GM21390 (cell line): Measurements from ENCODE around the gene ASB18.
"Not testable (repeated sequence)": the region's sequence is repeated elsewhere in the genome, so short reads cannot be mapped to it uniquely, and the experiment has no call there.

Experiments used
- ATAC-seq: cut with Tn5 transposase; IDR thresholded peaks from one replicate; pipeline ENCODE4 v1.9.1; 2021; ENCODE audit not compliant: unreplicated experiment

ASB18 gene, protein sequence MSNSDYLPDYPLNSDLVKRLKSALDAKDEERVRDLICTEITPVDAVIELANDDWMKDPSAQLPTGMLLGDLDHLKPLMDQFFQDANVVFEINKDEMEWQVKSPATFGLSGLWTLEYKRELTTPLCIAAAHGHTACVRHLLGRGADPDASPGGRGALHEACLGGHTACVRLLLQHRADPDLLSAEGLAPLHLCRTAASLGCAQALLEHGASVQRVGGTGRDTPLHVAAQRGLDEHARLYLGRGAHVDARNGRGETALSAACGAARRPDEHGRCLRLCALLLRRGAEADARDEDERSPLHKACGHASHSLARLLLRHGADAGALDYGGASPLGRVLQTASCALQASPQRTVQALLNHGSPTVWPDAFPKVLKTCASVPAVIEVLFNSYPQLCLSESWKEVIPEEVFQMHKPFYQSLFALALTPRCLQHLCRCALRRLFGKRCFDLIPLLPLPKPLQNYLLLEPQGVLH

DNA sequence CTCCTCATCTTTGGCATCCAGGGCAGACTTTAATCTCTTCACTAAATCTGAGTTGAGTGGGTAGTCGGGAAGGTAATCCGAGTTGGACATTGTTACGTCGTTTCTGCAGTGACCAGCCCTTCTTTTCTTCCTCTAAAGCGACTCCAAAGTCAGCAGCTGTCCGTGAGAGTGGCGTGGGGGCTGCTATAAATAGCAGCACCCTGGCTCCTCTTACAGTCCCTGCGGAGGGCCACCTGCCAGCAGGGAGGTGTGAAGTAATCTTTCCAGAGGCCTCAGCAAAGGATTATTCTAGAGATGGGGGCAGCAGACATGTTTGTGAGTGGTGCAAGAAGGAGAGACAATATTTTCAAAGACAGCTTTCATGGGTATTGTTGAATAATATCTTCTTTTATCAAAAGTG, at the start of gene ASB18:
Gene ASB18, minus strand, starts transcription at position 151 of the 400 bp plus-strand sequence. Its CDS starts 61 bp downstream, at position 90.
- ATAC-seq: no peak

DNA sequence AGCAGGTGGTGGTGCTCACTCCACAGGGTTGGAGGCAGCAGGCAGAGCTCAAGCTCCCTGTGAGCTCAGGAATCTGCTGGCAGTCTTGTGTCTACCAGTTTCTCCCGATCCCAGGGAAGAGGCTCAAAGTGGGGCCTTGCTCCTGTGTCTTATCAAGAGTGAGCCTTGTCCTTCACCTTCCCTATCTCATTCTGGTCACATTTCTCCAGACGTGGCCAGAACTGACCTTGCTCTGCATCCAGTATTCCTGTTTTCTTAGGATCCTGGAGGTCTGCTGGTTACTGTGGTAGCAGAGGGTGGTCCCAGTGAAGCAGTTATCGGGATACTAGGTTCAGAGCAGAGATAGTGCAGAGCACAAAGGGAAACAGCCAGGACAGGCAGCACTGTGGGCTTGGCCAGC, 47.1 kb upstream of the ASB18 start:
- ATAC-seq: no peak

DNA sequence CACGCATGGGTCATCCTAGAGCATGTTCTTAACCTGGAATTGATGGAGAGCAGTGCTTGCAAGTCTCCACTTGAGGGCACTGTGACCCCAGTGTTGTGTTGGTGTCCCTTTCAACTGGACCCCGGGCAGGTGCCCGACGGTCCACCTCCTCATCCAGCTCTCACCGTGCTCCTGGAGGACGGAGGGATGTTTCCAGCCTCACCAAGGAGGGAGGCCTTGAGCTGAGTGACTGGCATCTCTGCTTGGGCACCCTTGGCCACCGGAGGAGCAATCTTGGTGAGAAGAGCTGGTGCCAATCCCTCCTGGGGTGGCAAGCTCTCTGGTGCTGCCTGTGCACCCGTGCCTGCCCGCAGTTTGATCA, 45.4 kb upstream of the ASB18 start:
- no peak for ATAC-seq

DNA sequence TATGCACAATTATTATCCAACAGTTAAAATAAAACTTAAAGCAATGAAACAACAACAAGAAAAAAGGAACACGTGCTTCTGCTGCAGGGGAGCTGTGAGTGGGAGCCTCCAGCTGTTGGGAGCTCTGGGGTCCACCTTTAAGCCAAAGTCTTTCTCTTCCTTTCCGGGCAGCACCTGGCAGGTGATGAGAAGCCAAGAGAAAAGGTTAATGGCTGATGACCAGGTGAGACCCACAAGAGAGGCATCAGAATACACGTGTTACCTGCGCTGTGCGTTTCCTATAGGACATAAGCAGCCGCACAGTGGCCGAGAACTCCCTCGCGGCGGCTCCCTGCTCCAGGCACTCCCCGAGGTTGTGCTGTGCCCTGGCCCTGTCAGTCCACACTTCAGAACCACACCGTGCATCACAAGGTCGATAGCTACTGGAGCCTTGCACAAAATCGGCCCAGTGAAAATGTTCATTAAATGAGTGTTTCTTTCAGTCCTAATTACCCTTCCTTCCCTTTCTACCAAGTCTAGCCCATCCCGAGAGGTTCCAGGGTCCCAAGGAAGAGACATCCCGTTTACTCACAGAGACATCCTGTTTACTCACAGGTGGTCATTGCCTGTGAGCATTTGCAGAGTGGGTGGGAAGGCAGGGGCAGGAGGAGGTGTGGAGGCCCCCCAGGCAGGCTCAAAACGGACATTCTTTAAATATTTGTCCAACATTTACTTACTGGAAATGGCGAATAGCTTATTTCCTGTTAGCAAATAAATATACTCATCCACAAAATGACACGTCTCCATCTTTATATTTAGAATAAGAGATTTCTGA, 44.9 kb upstream of the ASB18 start:
- no peak for ATAC-seq

DNA sequence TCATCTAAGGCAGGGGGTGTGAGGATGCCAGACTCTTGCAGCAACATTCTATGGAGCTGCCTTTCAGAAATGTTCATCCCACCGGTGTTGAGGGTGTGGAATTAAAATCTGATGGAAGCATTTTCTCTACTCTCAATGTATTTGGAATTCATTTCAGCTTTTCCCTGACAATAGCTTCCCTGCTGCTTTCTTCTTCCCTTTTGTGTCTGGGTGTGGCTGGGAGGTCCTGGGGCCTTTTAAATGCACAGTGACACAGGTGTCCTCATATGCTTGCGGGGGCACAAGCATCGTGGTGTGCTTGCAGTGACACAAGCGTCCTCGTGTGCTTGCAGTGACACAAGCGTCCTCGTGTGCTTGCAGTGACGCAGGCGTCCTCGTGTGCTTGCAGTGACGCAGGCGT, 43.4 kb upstream of the ASB18 start:
- ATAC-seq: no peak

DNA sequence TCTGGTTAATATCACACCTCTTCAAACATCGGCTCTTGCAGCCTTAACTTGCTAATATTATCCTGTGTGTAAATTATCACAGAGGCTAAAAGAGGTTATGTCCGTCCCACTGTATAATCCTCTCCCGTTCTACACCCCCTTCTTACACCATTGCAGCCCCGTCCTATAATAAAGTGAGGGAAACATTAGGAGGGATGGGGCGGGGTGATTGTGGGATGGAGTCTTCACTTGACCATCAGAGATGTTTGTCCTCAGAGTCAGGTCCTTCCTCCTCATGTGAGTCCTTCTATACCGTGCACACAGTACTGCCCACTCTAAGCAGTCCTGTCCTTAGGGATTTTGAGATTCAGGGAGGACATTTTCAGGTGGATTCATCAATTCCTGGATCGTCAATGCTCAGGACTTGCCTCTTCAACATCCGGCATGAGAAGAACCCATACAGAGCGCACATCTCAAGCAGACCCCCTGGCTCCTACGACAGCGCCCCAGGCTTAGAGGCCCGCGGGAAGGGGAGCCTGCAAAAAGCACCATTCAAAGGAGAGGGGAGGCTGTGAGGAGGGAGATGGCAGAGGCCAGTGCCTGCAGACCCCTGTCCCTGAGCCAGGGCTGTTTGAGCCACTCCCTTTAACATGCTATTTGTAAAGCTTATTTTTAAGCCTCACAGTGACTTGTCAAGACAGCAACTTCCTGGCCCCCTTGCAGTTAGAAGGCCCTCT, 42.8 kb upstream of the ASB18 start:
- no peak for ATAC-seq

DNA sequence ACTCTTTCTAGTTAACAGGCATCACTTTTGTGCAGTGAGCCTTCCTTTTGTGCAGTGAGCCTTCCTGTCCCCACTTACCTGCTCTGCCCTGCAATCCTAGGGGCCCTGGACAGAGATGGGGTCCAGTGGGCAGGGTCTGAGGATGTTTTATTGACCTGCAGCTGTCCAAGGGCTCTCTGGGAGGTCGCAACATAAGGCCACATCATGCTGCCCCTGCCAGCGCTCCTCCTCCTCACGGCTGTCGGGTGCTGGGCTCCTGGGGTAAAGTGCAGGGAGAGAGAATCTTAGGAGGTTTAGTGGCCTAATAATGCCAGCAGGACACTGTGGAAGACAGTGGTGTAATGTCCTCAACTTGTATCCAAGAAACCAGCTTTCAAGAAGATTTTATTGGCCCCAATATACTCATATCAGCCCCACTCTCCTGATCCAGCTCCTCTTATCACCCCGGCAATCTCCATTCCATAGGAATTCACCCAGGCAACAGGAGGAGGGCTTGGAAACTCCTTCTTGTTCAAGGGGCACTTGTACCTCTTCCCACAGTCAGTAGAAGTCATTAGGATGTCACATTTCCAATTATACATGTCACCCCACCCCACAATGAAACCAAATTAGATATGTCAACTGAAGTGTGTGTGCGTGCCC, 41.9 kb upstream of the ASB18 start:
- no peak for ATAC-seq

DNA sequence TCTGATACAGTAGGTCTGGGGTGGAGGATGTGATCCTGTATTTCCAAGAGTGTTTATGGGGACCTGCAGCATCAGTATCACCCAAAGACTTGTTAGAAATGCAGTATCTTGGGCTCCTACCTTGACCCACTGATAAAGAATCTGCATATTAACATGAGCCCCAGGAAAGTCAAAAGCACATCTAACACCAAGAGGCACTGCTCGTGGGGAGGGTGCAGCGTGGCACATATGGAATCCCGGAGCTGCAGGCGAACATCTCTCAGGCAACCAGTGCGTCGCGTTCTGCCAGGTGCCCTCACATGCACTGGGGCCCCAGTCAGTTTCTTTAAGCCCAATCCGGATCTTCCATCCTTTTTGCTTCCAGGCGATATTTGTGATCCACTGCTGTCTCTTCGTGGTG, 41.3 kb upstream of the ASB18 start:
- no peak for ATAC-seq

DNA sequence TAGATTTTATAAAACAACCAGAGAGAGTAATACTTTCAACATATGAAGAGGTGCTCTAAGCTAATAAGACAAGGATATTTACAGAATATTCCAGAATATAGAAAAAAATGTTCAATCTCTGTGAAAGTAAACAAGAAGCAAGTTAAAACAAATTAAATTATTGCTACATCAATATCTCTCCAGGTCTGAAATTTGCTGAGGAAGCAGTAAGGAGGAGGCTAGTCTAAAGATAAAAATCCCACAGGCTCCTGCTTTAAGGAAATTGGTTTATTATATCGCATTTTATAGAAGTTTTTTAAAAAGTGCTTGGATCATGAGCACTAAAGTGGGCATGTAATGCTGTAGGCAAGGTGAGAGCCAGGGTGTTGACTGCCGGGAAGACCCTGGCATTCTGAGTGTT, 39.7 kb upstream of the ASB18 start:
- ATAC-seq: no peak

DNA sequence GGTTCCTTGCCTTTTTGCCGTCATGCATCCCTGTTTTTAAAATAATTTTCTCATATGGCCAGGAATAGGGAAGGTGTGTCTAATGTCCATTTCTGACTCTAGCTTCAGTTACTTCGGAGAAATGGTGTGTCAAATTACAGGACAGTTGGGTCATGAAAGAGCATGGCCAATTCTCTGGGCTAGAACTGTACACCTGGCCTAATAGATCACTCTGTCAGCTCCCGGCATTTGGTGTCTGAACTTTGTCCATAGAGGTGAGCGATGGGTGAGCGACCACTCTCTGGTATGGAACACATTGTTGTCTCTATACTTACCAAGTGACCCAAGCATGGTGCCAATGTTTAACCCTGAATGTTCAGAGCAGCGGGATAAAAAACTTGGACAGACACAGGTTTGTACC, 38.3 kb upstream of the ASB18 start:
- no peak for ATAC-seq

DNA sequence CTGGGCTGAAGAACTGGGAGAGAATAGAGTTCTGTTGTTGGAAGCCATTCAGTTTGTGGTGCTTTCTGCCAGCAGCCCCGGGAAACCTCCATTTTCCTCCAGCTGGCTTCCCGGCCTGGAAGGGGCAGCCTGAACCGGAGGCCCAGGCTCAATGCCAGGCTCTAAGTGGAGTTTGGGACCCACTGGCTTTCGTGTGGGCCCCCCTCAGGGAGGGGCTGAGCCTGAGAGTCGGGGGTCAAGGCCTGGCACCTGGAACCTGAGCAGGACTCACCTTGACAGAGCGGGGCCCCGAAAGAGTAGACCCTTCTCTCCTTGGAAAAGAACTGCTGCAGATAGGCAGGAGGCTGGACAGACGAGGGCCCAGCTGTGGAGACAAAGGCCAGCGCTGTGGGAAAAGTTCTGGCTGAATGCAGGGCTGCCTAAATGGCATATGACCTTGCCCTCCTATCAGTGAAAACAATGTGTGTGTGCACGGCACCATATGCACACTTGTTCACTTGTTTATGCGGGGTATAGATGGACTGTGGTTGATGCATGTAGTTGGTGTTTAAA, 34.8 kb upstream of the ASB18 start:
- ATAC-seq: no peak

DNA sequence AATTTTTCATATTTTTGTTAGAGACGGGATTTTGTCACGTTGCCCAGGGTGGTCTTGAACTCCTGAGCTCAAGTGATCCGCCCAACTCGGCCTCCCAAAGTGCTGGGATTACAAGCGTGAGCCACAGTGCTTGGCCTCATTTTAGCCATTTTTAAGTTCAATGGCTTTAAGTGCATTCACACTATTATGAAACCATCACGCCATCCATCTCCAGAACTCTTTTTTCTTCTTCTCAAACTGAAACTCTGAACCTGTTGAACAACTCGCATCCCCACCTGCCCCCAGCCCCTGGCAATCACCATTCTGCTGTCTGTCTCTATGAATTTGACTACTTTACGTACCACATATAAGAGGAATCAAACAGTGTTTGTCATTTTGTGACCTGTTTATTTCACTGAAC, 31.3 kb upstream of the ASB18 start:
- ATAC-seq: no peak

DNA sequence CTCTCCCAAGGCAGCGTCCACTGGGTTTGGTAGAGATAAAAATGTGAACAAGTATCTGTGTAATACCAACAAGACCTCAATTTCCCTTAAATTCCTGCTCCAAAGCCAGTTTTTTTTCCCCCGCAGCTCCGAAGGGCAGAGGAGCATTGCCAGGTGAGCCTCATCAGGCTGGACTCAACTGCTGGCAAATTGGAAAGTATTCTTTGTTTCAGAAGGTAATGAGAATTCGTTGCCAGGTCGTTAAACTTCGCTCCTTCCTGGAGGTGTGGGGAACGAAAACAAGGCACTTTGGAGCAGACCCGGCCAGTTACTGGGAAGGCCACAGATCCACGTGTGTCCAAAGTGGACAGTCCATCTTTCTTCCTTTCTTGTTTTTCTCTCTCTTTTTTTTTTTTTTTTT, 30.4 kb upstream of the ASB18 start:
- ATAC-seq: no peak

DNA sequence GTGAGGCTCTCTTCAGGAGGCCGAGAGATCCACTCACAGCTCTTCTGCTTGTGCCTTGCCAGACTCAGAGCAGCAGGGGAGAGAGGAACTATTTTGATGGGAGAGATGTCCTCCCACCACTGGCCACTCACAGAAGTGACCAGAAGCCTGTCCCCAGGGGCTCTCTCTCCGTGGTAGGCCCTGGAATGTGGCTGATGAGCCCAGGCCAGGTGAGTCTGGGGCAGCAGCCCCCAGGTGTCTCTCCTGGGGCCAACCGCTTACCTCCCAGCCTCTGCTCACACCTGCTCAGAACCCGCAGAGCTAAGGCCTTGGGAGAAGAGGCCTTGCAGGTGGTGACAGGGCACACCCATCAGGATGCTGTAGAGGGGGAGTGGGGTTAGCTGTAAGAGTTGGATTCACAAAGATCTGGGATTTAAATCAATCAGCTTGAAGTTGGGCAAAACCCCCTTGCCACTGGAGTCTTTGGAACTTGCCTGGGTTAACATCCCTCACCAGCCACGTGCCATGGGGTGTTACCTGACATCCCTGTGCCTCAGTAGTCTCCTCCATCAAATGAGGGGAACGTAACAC, 29.1 kb upstream of the ASB18 start:
- no peak for ATAC-seq

DNA sequence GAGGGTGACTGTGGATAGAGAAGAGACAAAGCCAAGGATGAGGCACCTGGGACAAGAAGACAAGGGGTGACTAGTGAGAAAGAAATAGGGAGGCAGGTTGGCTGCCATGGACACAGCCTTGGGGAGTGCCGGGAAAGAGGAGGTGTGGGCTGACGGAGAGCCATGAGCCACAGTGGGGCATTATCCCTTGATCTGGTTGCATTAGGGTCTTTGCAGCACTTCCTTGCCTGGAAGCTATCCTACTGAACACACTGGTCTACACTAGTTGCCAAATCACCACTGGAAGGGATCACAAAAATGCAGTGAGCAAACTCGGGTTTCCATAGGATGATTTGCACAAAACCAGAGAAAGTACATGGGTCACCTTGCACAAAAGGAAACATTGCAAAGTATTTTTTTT, 27.7 kb upstream of the ASB18 start:
- no peak for ATAC-seq

DNA sequence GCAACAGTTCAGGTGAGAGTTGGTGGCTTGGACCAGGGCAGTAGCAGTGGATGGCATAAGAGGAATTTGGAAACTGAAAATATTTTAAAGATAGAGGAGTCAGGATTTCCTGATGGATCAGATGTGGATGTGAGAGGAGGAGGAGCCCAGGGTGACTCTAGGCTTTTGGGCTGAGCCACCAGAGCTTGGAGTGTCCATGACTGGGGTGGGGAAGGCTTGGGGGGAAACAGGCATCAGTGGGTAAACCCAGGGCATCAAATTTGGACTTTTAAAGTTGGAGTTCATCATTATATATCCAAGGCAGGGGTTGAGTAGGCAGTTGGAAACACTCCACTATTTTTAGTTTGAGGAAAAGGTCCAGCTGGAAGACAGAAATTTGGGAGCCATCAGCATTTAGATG, 27.3 kb upstream of the ASB18 start:
- no peak for ATAC-seq

DNA sequence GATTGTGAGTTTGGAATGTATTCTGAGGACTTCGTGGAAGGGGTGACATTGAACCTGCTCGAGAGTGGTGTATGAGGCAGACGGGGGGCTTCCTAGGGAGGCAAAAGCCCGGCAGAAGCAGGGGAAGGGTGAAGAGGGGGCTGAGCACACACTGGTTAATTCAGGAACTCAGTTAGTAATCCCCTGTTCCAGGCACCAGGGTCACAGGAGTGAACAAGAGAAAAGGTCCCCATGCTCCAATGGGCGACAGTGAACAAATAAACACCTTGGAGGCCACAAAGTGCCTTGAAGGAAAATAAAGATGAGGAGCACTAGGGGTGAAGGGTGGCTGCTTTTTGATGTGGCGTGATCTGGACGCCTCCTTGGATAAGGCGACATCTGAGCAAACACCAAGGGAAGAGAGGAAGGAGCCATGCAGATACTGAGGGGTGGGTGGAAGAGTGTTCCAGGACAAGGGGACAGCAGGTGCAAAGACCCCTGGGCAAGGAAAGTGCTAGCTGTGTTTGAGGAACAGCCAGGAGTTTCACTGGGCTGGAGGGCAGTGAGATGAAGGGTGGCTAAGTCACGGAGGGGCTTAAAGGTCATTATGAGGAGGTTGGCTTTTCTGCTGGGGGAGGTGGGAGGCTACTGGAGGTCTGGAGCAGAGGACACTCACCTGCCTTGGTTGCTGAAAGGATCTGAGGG, 26.7 kb upstream of the ASB18 start:
- no peak for ATAC-seq

DNA sequence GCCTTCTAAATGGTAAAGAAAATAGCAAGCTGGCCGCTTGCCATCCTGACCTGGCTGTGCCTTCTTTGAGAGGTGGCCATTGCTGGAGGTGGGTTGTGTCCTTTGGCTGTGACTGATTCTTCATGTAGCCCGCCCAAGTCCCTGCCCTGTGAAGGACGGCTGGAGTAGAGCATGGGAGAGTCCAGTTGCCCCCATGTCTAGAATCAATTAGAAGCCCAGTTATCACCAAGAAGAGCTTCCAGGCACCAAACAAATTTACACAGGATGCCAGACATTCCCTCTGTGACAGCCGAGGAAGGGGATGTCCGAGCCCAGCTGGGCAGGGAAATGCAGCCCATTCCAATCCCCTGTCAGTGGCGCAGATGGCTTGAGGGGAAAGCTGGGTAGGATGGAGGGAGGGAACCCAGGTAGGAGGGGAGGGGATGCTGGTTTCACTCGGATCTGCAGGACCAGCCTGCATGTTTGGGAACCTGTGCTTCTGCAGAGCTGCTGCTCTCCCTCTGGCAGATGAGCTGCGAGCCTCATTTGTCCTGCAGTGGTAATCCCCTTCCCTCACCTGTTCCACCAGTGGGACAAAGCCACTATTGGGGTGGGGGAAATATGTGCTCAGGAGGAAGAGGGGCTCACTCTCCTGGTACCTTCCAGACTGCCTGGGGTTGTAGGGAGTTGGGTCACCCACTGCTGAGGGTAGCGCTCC, 25.7 kb upstream of the ASB18 start:
- ATAC-seq: no peak

DNA sequence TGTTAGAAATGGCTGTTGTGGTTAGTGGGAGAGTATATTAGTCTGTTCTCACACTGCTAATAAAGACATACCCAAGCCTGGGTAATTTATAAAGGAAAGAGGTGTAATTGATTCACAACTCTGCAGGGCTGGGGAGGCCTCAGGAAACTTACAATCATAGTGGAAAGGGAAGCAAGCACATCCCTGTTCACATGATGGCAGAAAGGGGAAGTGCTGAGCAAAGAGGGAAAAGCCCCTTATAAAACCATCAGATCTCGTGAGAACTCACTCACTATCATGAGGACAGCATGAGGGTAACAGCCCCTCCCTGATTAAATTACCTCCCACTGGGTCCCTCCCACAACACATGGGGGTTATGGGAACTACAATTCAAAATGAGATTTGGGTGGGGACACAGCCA, 24.2 kb upstream of the ASB18 start:
- not testable (repeated sequence) for ATAC-seq
